ENCODE data around the gene LIPI.
"Not testable (repeated sequence)": the region's sequence is repeated elsewhere in the genome, so short reads cannot be mapped to it uniquely, and the experiment has no call there.

LIPI gene

GRCh38 chr21:14116080-14116481 is 94.7 kb downstream of the LIPI start:
- DNase-seq (ENCODE audit: low spot score) = no peak

GRCh38 chr21:14115646-14116045 is 95.1 kb downstream of the LIPI start:
- DNase-seq (ENCODE audit: low spot score) = no peak

DNA sequence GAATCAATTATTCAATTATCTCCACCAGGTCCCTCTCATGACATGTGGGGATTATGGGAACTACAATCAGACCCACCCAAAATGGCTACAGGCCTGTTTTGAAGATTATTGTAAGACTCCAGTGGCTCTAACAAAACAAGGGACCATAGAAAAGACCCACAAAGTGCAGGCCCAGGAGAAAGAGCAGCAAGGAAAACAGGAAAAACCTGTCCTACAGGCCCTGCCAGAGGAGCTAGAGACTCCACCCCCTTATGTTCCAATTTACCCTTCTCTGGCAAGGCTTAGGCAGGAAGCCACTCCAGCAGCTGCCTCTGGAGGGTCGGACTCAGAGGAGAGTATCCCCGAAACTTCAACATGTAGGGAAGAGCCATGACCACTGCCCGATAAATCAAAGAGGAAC is 96.5 kb downstream of the LIPI start:
- no peak for DNase-seq (ENCODE audit: low spot score)

GRCh38 chr21:14104564-14104963 is 106.2 kb downstream of the LIPI start:
- DNase-seq (ENCODE audit: low spot score) = not testable (repeated sequence)

- no peak for DNase-seq (ENCODE audit: low spot score)
Measured at GRCh38 chr21:14099570-14099969, 111.2 kb downstream of the LIPI start.

DNA sequence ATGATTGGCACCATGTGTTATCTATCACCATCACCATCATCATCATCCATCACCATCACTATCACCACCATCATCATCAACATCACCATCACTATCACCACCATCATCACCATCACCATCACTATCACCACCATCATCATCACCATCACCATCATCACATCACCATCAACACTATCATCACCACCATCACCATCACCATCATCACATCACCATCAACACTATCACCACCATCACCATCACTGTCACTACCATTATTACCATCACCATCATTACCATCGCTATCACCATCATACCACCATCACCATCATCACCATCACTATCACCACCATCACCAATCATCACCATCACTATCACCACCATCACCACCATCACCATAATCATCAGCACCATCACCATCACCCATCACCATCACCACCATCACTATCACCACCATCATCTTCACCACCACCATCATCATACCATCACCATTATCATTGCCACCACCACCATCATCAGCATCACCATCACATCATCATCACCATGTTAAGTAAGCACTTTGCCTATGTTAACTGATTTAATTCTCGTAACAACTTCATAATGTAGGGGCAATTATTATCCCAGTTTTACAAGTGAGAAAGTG is 112.8 kb downstream of the LIPI start:
- no peak for DNase-seq (ENCODE audit: low spot score)

- no peak for DNase-seq (ENCODE audit: low spot score)
Measured at GRCh38 chr21:14096577-14096976, 114.2 kb downstream of the LIPI start.

- DNase-seq (ENCODE audit: low spot score) = no peak
Measured at GRCh38 chr21:14096172-14096571, 114.6 kb downstream of the LIPI start.

DNA sequence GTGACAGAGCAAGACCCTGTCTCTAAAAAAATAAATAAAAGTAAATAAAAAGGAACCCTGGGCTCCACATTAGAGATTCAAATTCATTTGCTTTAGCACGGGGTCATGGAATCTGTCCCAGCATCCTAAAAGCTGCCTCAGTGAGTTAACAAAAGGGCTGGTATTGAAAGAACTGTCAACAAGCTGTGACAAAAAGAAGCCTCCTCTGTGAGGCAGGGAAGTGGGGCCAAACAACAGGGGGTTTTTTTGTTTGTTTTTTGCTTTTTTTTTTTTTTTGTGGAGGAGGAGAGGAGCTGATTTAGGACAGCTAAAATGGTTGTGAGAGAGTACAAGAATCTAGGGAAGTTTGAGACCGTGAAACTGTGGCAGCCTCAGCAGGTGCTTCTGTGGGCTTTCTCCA is 115.7 kb downstream of the LIPI start:
- DNase-seq (ENCODE audit: low spot score) = no peak

DNA sequence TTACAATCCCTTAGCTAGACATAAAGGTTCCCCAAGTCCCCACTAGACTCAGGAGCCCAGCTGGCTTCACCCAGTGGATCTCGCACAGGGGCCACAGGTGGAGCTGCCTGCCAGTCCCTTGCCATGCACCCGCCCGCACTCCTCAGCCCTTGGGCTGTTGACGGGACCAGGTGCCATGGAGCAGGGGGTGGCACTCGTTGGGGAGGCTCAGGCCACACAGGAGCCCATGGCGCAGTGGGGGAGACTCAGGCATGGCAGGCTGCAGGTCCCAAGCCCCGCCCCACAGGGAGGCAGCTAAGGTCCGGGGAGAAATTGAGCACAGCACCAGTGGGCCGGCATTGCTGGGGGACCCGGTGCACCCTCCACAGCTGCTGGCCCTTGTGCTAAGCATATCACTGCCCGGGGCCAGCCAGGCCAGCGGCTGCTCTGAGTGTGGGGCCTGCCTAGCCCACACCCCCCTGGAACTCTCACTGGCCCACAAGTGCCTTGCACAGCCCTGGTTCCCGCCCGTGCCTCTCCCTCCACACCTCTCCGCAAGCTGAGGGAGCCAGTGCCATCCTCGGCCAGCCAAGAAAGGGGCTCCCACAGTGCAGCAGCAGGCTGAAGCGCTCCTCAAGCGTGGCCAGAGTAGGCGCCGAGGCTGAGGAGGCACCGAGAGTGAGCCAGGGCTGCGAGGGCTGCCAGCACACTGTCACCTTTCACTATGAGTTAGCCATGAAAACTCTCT is 117.8 kb downstream of the LIPI start:
- no peak for DNase-seq (ENCODE audit: low spot score)

DNA sequence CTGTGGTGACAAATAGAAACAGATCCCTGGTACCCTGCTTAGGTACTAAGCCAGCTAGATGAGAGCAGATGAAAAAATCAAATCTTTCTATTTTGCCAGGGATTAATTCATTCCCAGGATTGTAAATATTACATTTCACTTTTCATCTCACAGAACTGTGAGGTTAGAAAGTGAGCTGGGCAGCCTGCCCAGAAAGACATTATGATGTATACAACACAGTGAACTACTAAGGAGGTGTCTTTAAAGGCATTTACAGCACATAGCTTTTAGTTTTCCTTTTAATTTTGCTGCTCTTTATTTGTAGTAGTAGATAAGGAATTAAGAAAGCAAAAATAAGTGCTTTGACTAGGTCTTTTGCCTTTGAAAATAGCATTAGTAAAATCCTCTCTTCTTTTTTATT is 120.6 kb downstream of the LIPI start:
- DNase-seq (ENCODE audit: low spot score) = not testable (repeated sequence)

- DNase-seq (ENCODE audit: low spot score) = no peak
Measured at GRCh38 chr21:14088391-14088790, 122.4 kb downstream of the LIPI start.

- DNase-seq (ENCODE audit: low spot score) = no peak
Measured at GRCh38 chr21:14086553-14086952, 124.2 kb downstream of the LIPI start.

- no peak for DNase-seq (ENCODE audit: low spot score)
Measured at GRCh38 chr21:14084701-14085100, 126.1 kb downstream of the LIPI start.

DNA sequence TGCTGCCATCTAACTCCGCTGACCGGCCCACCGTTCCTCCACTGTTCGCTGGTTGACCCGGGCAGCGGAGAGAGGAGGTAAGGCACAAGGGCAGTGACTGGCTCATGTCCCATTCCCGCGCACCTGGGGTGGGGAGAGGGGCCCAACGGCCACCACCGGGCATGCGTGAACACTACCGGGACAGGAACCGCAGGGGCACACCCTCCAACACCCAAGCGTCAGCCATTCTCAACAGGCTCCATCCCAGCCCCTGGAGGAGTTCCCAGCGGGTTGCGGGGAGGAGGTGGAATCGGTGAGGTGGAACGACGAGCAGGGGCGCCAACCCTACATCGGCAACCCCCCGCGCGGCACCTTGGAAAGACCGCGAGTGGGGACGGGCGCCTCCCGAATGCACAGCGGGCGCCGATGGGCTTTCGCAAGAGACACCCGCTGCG is 126.7 kb downstream of the LIPI start:
- no peak for DNase-seq (ENCODE audit: low spot score)

DNA sequence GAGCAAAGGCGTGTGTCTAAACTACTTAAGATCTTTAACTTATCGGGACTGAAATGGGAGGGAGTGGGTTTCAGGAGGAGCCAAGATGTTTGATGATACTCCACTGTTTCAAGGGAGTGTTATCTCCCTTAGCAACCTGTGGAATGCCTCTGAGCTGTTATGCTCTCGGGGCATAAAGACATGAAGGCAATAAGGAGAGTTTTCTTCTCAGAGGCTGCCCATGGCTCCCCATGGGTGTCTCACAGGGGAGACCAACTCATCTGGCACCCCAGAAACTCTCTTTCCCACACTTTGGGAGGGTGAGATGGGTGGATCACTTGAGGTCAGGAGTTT is 130.0 kb downstream of the LIPI start:
- DNase-seq (ENCODE audit: low spot score) = no peak

GRCh38 chr21:14080040-14080763 is 130.6 kb downstream of the LIPI start:
- no peak for DNase-seq (ENCODE audit: low spot score)

- no peak for DNase-seq (ENCODE audit: low spot score)
Measured at GRCh38 chr21:14078746-14079375, 131.9 kb downstream of the LIPI start.

- no peak for DNase-seq (ENCODE audit: low spot score)
Measured at GRCh38 chr21:14076143-14076806, 134.5 kb downstream of the LIPI start.

GRCh38 chr21:14075346-14076142 is 135.2 kb downstream of the LIPI start:
- DNase-seq (ENCODE audit: low spot score) = no peak

- DNase-seq (ENCODE audit: low spot score) = no peak
Measured at GRCh38 chr21:14074177-14074576, 136.6 kb downstream of the LIPI start.

GRCh38 chr21:14073615-14074014 is 137.1 kb downstream of the LIPI start:
- no peak for DNase-seq (ENCODE audit: low spot score)

All from hepatic stellate cell (primary cell).